ENCODE data around the gene ABHD6. TPM values are rescaled to one million over a fixed set of nuclear protein-coding genes. Genes with fewer than 3 reads are reported as not detected.

Gene ABHD6
- total and polyA plus RNA-seq, 9 of the 15 experiments (the other 6 are each of a cell fraction or from before 2014, with no cell fraction given), result 0.53 to 3.6 (median 2.5) TPM

DNA sequence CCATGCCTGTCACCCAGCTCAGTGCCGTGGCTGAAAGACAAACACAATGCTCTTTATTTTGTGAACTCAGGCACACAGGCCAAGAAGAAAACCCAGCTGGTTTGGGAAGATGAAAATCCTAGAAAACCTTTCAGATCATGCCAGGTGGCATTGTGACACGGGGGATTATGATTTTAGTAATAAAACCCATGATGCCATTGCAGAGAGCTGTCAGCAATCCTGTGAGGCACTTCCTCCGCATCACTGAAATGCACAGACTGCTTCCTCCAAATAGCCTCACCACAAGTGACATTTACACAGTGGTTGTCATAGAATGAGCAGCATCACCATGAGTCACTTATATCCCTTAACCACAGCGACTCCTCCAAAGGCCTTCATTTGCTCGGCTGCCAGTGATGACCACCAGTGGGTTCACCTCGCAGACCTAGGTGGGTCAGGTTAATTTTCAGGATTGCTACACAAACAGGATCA, 22.7 kb downstream of the ABHD6 start (continued):
- TF ChIP-seq USF2 (CRISPR knock-in tag; IDR thresholded peaks at IDR 0.05) (no peak), RCOR1 (IDR thresholded peaks at IDR 0.05; ENCODE audit: borderline replicate concordance in 1 of 2, low read depth in 2 of 2, low read length in 2 of 2) (0 out of 4 replicates have a peak, but pooled peaks of 1 of the 2 experiments have one; percentile 18), ZBTB34 (CRISPR knock-in tag; IDR thresholded peaks at IDR 0.05) (no peak), TRIM24 (IDR thresholded peaks at IDR 0.05) (no peak), TARDBP (IDR thresholded peaks at IDR 0.05) (no peak), NR2F6 (CRISPR knock-in tag; IDR thresholded peaks at IDR 0.05) (no peak), GABPA (tag; conservative IDR thresholded peaks at IDR 0.05; ENCODE audit: low read depth) (peak; percentile 34), CBFA2T2 (conservative IDR thresholded peaks at IDR 0.05) (no peak), EZH2 (IDR thresholded peaks at IDR 0.05; ENCODE audit: borderline replicate concordance, low read depth, low read length) (no peak), ZNF699 (CRISPR knock-in tag; IDR thresholded peaks at IDR 0.05; ENCODE audit: insufficient replicate concordance) (no peak), FOXO4 (CRISPR knock-in tag; IDR thresholded peaks at IDR 0.05) (no peak), CEBPG (CRISPR knock-in tag; IDR thresholded peaks at IDR 0.05) (no peak), CEBPG (tag; conservative IDR thresholded peaks at IDR 0.05 in 1 of 2, IDR thresholded peaks at IDR 0.05 in 1 of 2) (no peak), ATF3 (IDR thresholded peaks at IDR 0.05) (peak; percentile 38; the same call in 1 of the 2 replicates), ATF3 (CRISPR knock-in tag; conservative IDR thresholded peaks at IDR 0.05) (no peak), JUNB (CRISPR knock-in tag; conservative IDR thresholded peaks at IDR 0.05) (no peak), STAT5A (IDR thresholded peaks at IDR 0.05; ENCODE audit: borderline replicate concordance, low read length) (no peak), FOXJ3 (CRISPR knock-in tag; IDR thresholded peaks at IDR 0.05) (no peak), POLR2AphosphoS2 (IDR thresholded peaks at IDR 0.05; ENCODE audit: low read length) (no peak), KAT2B (IDR thresholded peaks at IDR 0.05; ENCODE audit: low read depth, low read length) (no peak), MBD1 (CRISPR knock-in tag; IDR thresholded peaks at IDR 0.05) (no peak), MEIS2 (IDR thresholded peaks at IDR 0.05; ENCODE audit: partially characterized antibody) (no peak)
- TF ChIP-seq, protein P1, sequence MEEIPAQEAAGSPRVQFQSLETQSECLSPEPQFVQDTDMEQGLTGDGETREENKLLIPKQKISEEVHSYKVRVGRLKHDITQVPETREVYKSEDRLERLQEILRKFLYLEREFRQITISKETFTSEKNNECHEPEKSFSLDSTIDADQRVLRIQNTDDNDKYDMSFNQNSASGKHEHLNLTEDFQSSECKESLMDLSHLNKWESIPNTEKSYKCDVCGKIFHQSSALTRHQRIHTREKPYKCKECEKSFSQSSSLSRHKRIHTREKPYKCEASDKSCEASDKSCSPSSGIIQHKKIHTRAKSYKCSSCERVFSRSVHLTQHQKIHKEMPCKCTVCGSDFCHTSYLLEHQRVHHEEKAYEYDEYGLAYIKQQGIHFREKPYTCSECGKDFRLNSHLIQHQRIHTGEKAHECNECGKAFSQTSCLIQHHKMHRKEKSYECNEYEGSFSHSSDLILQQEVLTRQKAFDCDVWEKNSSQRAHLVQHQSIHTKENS (CRISPR knock-in tag; IDR thresholded peaks at IDR 0.05), result no peak

All from K562 (cell line).